A673 (cell line): ENCODE measurements around the gene PRXL2A. TPM values are rescaled to one million over a fixed set of nuclear protein-coding genes. Genes with fewer than 3 reads are reported as not detected.

Experiments used
- BruUV-seq: library from RNA; stranded (reverse); fragments of 400-500 nt; replicated peaks from 2 replicates; lab custom pipeline; 2021; lab: Mats Ljungman, UMichigan
- CTCF ChIA-PET: fragments of 300-600 bp; sonication (Branson Sonifier 250); formaldehyde crosslinking; loops from one replicate; lab custom pipeline; 2022; ENCODE audit warnings: antibody characterized with exemption; lab: Charles Lee
- POLR2A ChIA-PET: fragments of 300-600 bp; sonication (Branson Sonifier 250); formaldehyde crosslinking; loops from one replicate; lab custom pipeline; 2022; ENCODE audit warnings: antibody characterized with exemption; ENCODE audit not compliant: low non-redundant PET; lab: Charles Lee
- DNase-seq: peaks from one replicate; pipeline ENCODE4 v3.0.0-alpha.2; 2015; ENCODE audit warnings: low spot score
- H3K27ac ChIP-seq: fragments of 200-600 bp; sonication (generic); 2 replicates; pipeline ENCODE4 v1.5.1; 2016; ENCODE audit warnings: mixed run types, low read depth, mild to moderate bottlenecking, mixed read lengths, antibody characterized with exemption, low read length; ENCODE audit not compliant: poor library complexity, severe bottlenecking
- H3K27me3 ChIP-seq: fragments of 200-600 bp; sonication (generic); replicated peaks from 2 replicates; pipeline ENCODE4 v1.6.1; 2017; ENCODE audit warnings: mixed run types, low read depth, mild to moderate bottlenecking, mixed read lengths, antibody characterized with exemption, low read length; ENCODE audit not compliant: insufficient read depth, poor library complexity
- H3K36me3 ChIP-seq: fragments of 200-600 bp; sonication (generic); 2 replicates; pipeline ENCODE4 v1.6.1; 2016; ENCODE audit warnings: mixed run types, mild to moderate bottlenecking, mixed read lengths, antibody characterized with exemption, low read length; ENCODE audit not compliant: insufficient read depth, poor library complexity, severe bottlenecking
- H3K4me1 ChIP-seq: fragments of 200-600 bp; sonication (generic); 2 replicates; pipeline ENCODE4 v1.6.1; 2017; ENCODE audit warnings: mixed run types, mild to moderate bottlenecking, mixed read lengths, antibody characterized with exemption, low read length; ENCODE audit not compliant: insufficient read depth, poor library complexity, severe bottlenecking
- H3K4me3 ChIP-seq: fragments of 200-600 bp; sonication (generic); 2 replicates; pipeline ENCODE4 v1.5.1; 2016; ENCODE audit warnings: low read depth, mixed run types, mild to moderate bottlenecking, mixed read lengths, low read length; ENCODE audit not compliant: poor library complexity, severe bottlenecking
- H3K9me3 ChIP-seq: fragments of 200-600 bp; sonication (generic); 2 replicates; pipeline ENCODE4 v1.6.1; 2016; ENCODE audit warnings: mixed run types, low read depth, mild to moderate bottlenecking, mixed read lengths, antibody characterized with exemption, low read length; ENCODE audit not compliant: poor library complexity, severe bottlenecking
- EZH2 ChIP-seq: fragments of 200-600 bp; sonication (generic); IDR thresholded peaks from 2 replicates; pipeline ENCODE4 v1.6.1; 2017; ENCODE audit warnings: borderline replicate concordance, low read depth, mild to moderate bottlenecking, mixed read lengths, antibody characterized with exemption, low read length; ENCODE audit not compliant: poor library complexity, severe bottlenecking
- intact Hi-C: fragments of 100-400 bp; cut with micrococcal nuclease; formaldehyde crosslinking; loops from one replicate; pipeline ENCODE4 v1.10.0; 2022; ENCODE audit not compliant: unreplicated experiment
- total RNA-seq: library from RNA; stranded (reverse); gene quantifications from 2 replicates; pipeline ENCODE4 v1.2.3, GENCODE V29; 2021
- TF ChIP-seq, protein P1 (sequence below): fragments of 300-800, 200-600 bp; sonication (generic); conservative IDR thresholded peaks from 2 replicates; pipeline ENCODE4 v1.5.1; 2017; ENCODE audit warnings: low read depth, mild to moderate bottlenecking, antibody characterized with exemption, low read length, moderate library complexity, mixed read lengths

Gene PRXL2A
- total RNA-seq, 1 experiment from 2014 or later, result 100 TPM

GRCh38 chr10:80436446-80437098 is 28.2 kb downstream of the PRXL2A start:
- Histone ChIP-seq H3K36me3 (peaks cover 13% of the 10 kb centered on the region), H3K27ac (no peak overlapping the region), H3K27me3 (no peaks in the 10 kb centered on the region), H3K4me3 (no peak overlapping the region), H3K4me1 (no peaks in the 10 kb centered on the region), H3K9me3 (no peaks in the 10 kb centered on the region)
- POLR2A ChIA-PET, result no interaction called here
- no TSS peak for BruUV-seq
- CTCF ChIA-PET, result no interaction called here
- no peak for TF ChIP-seq EZH2
- TF ChIP-seq, protein P1, sequence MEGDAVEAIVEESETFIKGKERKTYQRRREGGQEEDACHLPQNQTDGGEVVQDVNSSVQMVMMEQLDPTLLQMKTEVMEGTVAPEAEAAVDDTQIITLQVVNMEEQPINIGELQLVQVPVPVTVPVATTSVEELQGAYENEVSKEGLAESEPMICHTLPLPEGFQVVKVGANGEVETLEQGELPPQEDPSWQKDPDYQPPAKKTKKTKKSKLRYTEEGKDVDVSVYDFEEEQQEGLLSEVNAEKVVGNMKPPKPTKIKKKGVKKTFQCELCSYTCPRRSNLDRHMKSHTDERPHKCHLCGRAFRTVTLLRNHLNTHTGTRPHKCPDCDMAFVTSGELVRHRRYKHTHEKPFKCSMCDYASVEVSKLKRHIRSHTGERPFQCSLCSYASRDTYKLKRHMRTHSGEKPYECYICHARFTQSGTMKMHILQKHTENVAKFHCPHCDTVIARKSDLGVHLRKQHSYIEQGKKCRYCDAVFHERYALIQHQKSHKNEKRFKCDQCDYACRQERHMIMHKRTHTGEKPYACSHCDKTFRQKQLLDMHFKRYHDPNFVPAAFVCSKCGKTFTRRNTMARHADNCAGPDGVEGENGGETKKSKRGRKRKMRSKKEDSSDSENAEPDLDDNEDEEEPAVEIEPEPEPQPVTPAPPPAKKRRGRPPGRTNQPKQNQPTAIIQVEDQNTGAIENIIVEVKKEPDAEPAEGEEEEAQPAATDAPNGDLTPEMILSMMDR, result no peak
- intact Hi-C loops, result no loop called here
- no peak for DNase-seq

GRCh38 chr10:80437227-80437626 is 28.9 kb downstream of the PRXL2A start:
- DNase-seq, result no peak
- H3K27me3 ChIP-seq, result no peaks in the 10 kb centered on the region
- H3K36me3 ChIP-seq, result peaks cover 6% of the 10 kb centered on the region
- CTCF ChIA-PET, result no interaction called here
- TF ChIP-seq, protein P1, result no peak
- TF ChIP-seq EZH2, result no peak
- no peak overlapping the region for H3K27ac ChIP-seq
- H3K4me3 ChIP-seq, result no peak overlapping the region
- no TSS peak for BruUV-seq
- no peaks in the 10 kb centered on the region for H3K4me1 ChIP-seq
- POLR2A ChIA-PET, result no interaction called here
- intact Hi-C loops, result no loop called here
- H3K9me3 ChIP-seq, result no peaks in the 10 kb centered on the region

DNA sequence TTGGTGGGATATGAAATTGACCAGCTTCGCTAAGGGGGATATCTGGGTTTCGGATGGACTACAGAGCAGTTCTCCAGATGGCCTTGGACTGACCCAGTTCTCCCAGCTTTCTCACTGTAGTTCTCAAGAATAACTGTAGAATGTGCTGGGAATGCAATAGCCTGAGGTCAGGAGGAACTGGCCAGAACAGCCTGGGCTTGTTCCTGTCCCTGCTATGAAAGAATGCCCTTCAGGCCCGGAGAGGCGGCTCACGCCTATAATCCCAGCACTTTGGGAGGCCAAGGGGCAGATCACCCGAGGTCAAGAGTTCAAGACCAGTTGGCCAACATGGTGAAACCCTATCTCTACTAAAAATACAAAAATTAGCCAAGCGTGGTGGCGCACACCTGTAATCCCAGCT is 33.5 kb downstream of the PRXL2A start:
- Histone ChIP-seq H3K27ac (no peak overlapping the region), H3K36me3 (no peaks in the 10 kb centered on the region), H3K4me3 (no peak overlapping the region), H3K9me3 (no peaks in the 10 kb centered on the region), H3K27me3 (no peaks in the 10 kb centered on the region), H3K4me1 (peaks cover 3% of the 10 kb centered on the region)
- CTCF ChIA-PET, result interaction anchor here (0.9 kb wide), 1 partner anchor 62 kb away, joined by 3 read pairs; no protein-coding TSS in a partner anchor
- no TSS peak for BruUV-seq
- no peak for TF ChIP-seq EZH2
- TF ChIP-seq, protein P1, result no peak
- intact Hi-C loops, result loop anchor here (5.0 to 10.0 kb wide), 3 partner anchors 155 to 253 kb away; no protein-coding TSS in a partner anchor
- DNase-seq, result no peak
- POLR2A ChIA-PET, result no interaction called here
